ENCODE results near the gene TBL1X.

DNA sequence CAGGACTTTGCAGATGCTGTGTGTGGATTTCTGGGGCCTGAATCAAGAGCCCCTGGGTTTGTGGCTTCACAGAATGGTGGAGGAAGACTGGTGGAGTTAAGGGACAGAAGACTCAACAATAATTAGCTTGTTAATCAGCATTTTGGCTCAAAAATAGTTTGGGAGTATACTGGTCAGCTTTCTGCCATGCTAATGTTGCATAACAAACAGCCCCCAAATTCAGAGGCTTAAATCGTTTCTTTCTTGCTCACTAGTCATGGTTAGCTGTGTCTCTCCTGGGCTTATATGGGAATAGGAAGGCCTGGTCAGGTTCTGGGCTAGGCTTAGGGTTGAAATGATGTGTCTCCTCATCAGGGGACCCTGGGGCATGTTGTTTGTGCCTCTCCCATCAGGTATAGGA lies 24.4 kb downstream of the TBL1X start:
- TF ChIP-seq, protein P1, sequence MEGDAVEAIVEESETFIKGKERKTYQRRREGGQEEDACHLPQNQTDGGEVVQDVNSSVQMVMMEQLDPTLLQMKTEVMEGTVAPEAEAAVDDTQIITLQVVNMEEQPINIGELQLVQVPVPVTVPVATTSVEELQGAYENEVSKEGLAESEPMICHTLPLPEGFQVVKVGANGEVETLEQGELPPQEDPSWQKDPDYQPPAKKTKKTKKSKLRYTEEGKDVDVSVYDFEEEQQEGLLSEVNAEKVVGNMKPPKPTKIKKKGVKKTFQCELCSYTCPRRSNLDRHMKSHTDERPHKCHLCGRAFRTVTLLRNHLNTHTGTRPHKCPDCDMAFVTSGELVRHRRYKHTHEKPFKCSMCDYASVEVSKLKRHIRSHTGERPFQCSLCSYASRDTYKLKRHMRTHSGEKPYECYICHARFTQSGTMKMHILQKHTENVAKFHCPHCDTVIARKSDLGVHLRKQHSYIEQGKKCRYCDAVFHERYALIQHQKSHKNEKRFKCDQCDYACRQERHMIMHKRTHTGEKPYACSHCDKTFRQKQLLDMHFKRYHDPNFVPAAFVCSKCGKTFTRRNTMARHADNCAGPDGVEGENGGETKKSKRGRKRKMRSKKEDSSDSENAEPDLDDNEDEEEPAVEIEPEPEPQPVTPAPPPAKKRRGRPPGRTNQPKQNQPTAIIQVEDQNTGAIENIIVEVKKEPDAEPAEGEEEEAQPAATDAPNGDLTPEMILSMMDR (IDR thresholded peaks at IDR 0.05) = no peak
- TF ChIP-seq POLR2A (IDR thresholded peaks at IDR 0.05) (no peak), POLR2AphosphoS5 (IDR thresholded peaks at IDR 0.05) (no peak)

All from stomach (tissue), 4 donors.